HG02571 (cell line): ENCODE results near the gene BUD31.
"Not testable (repeated sequence)": the region's sequence is repeated elsewhere in the genome, so short reads cannot be mapped to it uniquely, and the experiment has no call there.

ENCODE experiments used
- ATAC-seq: cut with Tn5 transposase; IDR thresholded peaks from one replicate; pipeline ENCODE4 v1.9.1; 2021; ENCODE audit warnings: mild to moderate bottlenecking, moderate library complexity; ENCODE audit not compliant: unreplicated experiment

Gene BUD31

DNA sequence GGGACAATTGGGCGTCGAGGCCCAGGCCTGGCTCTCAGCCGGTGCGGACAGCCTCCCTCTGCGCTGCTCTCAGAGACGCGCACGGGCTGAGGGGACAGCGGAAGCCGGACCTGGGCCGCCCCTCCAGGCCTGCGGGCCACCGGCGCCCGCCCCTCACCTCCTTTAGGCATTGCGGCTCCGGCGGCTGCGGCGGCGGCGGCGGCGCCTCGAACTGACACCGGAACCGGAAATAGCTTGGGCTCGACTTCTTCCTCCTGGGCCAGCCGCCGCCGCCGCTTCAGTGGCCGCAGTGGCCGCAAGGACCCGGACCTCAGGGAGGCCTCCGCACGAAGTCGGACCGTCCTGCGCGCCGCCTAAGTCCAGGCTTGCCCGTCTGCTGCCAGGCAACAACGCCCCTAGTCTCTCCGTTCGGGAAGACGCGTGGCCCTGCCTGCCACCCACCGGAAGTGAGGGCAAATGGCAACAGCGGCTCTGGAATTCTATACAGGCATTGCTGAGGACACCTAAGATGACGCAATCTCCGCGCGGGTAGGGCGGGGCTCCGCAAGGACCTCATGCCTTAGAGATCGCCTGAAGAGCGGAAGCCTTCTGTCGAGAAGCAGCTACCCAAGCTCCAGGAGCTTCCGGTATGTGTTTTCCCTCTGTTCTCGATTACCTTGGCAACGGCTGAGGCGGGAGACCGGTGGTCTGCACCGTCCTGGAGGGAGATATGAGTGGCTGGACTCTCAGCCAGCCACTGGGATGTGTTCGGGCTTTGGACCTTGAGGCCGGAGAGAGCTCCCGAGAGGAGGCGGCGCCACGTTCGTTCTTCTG is at the start of gene BUD31, which contains the start of gene PDAP1:
TSS of gene BUD31 (plus strand) at position 591 of the 813 bp plus-strand sequence. CDS start 2,124 bp downstream, outside the sequence.
TSS of gene PDAP1 (minus strand) at position 219 of the 813 bp plus-strand sequence. CDS start at position 170, 49 bp downstream.
- ATAC-seq, result peak; percentile 76

DNA sequence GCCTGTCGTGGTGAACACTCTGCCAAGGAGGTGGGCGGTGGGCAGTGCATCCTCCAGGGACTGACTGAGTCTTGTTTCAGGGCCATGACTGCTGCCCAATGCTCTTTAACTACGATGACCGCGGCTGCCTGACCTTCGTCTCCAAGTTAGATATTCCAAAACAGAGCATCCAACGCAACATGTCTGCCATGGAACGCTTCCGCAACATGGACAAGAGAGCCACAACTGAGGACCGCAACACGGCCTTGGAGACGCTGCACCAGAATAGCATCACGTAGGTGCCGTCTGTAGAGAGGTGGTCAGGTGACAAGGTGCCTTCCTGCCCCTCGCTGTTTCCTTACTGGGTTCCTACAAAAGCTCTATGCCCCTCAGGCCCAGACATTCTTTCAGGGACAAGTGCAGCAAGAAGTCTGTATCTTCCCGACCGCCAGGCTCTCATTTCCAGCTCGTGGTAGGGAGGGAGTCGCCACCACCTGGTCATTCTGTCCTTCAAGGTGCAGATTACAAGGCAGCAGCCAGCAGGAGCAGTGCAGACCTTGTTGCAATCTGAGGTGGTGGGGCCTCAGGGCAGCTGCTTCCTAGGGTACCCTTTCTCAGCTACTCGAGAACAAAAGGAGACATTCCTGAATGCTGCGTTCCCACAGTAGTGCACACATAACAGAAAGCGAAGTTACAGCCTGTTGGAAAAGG is 49.2 kb upstream of the BUD31 start:
- ATAC-seq, result no peak

- ATAC-seq, result no peak
These were observed 46.0 kb upstream of the BUD31 start for GRCh38 chr7:99362801-99363200.

DNA sequence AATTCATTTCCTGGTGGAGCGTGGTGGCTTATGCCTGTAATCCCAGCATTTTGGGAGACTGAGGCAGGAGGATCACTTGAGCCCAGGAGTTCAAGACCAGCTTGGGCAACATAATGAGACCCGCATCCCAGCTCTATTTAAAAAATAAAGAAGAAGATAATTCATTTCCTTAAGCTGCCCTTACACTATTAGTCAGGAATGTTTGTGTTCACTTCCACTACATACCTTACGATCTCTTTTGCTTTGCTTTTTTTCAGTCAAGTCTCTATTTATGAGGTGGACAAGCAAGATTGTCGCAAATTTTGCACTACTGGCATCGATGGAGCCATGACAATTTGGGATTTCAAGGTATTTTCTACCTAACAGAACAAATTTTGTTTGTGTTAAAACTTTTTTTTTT is 45.5 kb upstream of the BUD31 start:
- no peak for ATAC-seq

DNA sequence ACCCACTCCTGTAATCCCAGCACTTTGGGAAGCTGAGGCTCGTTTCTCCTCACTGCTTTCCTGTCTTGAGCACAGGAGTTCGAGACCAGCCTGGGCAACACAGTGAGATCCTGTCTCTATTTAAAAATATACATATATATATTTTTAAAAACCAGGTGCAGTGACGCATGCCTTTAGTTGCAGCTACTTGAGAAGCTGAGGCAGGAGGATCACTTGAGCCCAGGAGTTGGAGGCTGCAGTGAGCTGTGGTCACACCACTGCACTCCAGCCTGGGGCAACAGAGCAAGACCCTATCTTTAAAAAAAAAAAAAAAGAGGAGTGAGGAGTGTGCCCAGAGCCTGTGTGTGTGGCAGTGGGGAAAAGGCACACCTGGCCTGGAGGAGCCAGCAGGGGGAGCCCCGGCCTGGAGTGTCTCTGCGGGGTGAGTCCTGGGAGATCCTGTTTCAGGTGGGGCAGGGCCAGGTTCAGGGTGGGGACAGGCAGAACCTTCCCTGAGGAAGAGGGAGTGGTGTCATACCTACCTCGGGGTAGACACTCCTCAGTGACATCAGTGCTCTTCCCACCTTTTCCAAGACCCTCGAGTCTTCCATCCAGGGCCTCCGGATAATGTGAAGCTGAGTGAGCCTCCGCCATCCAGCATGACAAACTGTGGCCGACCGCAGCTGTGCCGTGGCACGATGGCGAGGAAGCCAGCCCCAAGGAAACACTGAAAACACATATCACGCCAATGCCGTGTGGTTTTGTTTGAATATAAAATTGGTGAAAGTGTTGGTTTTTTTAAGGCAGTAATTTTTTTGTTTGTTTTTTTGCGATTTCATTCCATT is 43.2 kb upstream of the BUD31 start:
- no peak for ATAC-seq

- no peak for ATAC-seq
These were observed 42.1 kb upstream of the BUD31 start for GRCh38 chr7:99366646-99367045.

DNA sequence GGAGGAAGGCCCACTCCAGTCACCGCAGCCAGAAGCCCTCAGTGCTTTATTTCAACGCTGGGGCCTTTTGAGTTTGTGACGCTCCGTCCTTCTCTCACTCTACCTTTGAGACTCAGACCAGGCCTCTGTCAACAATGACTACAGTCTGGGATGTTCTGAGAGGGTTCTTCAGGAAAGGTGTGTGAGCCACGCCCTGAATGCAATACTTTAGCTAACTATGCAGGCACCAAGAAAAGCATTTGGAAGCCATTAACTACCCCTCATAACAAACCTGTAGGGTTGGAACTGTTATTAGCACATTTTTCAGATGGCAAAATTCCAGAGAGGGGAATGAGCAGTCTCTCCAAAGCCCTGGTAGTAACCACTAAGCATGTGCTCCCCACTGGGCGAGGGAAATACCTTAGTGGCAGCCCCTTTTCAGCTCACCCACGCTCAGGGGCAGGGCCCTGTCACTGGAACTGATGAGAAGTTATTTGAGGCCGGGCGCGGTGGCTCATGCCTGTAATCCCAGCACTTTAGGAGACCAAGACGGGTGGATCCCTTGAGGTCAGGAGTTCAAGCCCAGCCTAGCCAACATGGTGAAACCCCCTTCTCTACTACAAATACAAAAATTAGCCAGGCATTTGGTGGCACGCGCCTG is 39.9 kb upstream of the BUD31 start:
- ATAC-seq, result no peak

GRCh38 chr7:99369767-99370391 is 38.9 kb upstream of the BUD31 start:
- ATAC-seq, result no peak

GRCh38 chr7:99371376-99371920 is 37.3 kb upstream of the BUD31 start:
- no peak for ATAC-seq

- ATAC-seq, result no peak
These were observed 36.3 kb upstream of the BUD31 start for GRCh38 chr7:99372275-99373090.

DNA sequence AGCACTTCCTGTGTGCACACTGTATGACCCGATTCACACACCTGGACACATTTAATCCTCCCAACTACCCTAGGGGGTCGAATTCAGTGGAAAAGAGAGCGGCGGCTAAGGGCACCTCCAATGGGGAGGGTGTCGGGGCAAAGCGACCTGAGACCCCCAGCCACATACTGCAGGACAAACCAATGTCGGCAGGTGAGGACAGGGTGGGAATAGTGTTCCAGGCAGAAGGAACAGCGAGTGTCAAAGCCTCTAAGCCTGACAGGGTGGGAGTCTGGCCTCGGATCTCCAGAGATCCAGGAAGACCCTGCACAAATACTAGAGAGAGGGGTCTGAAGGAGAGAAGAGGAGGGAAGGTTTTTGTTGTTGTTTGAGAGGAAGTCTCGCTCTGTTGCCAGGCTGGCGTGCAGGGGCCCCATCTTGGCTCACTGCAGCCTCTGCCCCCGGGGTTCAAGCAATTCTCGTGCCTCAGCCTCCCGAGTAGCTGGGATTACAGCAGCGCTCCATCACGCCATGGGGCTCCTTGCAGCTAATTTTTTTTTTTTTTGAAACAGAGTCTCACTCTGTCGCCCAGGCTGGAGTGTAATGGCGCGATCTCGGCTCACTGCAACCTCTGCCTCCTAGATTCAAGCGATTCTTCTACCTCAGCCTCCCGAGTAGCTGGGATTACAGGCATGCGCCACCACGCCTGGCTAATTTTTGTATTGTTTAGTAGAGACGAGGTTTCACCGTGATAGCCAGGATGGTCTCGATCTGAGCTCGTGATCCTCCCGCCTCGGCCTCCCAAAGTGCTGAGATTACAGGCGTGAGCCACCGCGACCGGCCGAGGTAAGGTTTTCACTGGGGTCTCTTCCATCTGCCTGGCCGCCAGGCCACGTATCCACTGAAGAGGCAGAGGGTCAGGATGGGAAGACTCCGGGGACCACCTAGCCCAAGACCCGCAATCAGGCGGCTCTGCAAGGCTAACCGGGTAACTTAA is 35.4 kb upstream of the BUD31 start:
- no peak for ATAC-seq

DNA sequence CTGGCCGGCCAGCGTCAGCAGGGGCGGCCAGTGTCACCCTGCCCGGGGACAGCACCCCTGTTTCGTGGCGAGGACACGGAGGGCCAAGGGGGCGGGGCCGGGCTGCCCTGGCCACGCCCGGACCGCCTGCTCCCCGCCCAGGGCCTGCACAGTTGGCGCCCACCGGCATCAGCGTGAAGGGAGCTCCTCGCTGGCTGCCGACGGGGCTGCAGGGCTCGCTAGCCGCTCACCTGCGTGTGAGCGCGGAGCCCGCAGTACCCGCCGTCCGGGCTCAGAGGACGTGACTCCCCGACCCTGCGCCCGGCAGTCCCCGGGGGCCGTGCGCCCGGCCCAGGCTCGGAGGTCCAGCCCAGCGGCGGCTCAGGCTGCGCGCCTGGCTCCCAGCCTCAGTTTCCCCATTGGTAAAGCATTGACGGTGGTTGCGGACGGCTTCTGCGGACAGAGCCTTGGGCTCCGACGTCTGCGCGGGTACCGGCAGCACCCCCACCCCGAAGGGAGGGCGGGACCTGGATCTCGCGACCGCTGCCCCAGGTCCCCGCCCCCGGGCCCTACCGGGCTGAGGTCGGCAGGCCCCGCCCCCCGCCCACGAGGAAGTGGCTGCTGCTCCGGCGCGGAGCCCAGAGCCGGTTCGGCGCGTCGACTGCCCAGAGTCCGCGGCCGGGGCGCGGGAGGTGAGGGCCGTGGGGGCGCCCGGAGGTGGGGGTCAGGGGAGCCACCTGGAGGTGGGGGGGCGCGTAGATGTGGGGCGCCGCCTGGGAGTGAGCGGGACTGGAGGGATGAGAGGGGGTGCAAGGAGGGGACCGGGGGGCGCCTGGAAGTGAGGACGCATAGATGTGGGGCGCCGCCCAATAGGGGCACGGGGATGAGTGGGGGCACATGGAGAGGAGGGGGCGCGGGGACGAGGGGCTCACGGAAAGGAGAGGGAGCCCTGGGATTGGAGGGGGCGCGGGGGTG is 34.4 kb upstream of the BUD31 start, which contains the start of gene ARPC1B:
TSS of gene ARPC1B (plus strand) at position 620 of the 954 bp plus-strand sequence. CDS start 10,985 bp downstream, outside the sequence.
- ATAC-seq, result peak; percentile 63

DNA sequence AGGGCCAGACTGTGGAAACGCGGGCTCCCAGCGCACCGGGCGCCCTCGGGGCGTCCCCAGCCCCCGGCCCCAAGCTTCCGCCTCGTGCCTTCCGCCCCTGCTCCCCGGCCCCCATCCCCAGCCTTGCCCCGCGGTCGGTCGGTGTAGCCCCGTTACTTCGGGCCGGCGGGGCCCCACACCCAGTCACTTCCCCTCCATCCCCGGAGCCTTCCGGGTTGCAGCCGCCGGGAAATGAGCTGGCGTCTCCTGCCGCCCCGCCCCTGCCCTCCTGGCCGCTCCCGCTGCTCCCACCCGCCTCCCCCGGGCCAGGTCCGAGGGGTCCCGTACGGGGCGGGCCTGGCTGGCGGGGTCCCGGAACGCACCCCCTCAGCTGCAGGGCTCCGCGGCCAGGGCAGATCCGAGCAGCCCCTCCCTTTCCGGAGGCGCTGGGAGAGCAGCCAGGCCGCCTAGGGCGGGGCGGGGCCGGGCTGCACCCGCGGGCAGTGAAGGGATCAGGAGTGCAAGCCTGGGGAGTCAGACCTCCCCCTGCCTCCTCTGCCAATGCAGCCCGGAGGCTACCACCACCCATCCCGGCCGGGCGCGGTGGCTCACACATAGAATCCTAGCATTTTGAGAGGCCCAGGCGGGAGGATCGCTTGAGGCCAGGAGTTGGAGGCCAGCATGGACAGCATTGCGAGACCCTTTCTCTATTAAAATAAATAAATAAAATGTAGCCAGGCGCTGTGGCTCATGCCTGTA is 33.5 kb upstream of the BUD31 start:
- ATAC-seq, result peak; percentile 45

DNA sequence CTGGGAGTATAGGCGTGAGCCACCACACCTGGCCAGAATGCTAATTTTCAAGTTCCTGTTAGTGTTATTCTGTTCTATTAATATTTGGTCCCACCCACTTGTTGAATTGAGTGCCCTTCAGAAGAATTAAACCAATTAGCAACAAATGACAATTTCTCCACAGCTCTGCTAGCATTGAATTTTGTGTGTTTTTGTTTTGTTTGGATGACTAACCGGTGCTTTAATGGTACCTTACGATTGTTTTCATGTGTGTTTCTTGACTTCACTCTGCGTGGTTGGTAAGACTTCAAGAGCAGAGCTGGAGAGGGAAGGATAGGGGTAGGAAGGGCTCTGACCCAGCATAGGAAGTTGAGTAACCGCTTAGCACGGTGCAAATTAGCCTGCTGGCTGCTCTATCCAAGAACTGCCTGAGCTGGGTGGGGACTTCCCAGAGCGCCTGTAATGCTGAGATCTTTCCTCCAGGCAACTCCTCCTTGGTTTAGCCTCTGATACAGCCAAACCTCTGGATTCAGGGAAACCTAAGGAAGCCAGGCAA is 29.7 kb upstream of the BUD31 start:
- ATAC-seq, result no peak

- ATAC-seq, result not testable (repeated sequence)
These were observed 29.1 kb upstream of the BUD31 start for GRCh38 chr7:99379693-99380031.
